Measurements from ENCODE around the gene VSTM2L.

VSTM2L gene

GRCh38 chr20:37934634-37935375, 31.9 kb downstream of the VSTM2L start:
- H3K9me3 ChIP-seq (ENCODE audit: control insufficient read depth, insufficient read depth, low read depth, low read length) = no peaks in the 10 kb centered on the region
- no peak overlapping the region for H3K27ac ChIP-seq (ENCODE audit: low read depth, low read length)
- no peaks in the 10 kb centered on the region; the same call in 1 of the 2 replicates for H3K27me3 ChIP-seq (ENCODE audit: control insufficient read depth, insufficient read depth, low read length)
- no peak overlapping the region for H3K4me3 ChIP-seq (ENCODE audit: low read depth, low read length)
- no peak overlapping the region for H3K9ac ChIP-seq (ENCODE audit: low read length)
- peaks cover 26% of the 10 kb centered on the region for H3K4me1 ChIP-seq (ENCODE audit: control insufficient read depth, insufficient read depth, low read length)
- H3K36me3 ChIP-seq (ENCODE audit: control insufficient read depth, insufficient read depth, low read length) = no peaks in the 10 kb centered on the region

- Histone ChIP-seq H3K9ac (ENCODE audit: low read length) (no peak overlapping the region), H3K36me3 (ENCODE audit: control insufficient read depth, insufficient read depth, low read length) (no peaks in the 10 kb centered on the region), H3K27ac (ENCODE audit: low read depth, low read length) (no peak overlapping the region), H3K27me3 (ENCODE audit: control insufficient read depth, insufficient read depth, low read length) (no peaks in the 10 kb centered on the region), H3K4me1 (ENCODE audit: control insufficient read depth, insufficient read depth, low read length) (peaks cover 24% of the 10 kb centered on the region), H3K4me3 (ENCODE audit: low read depth, low read length) (no peak overlapping the region), H3K9me3 (ENCODE audit: control insufficient read depth, insufficient read depth, low read depth, low read length) (no peaks in the 10 kb centered on the region)
These were observed 32.5 kb downstream of the VSTM2L start for GRCh38 chr20:37935435-37935834.

- H3K9ac ChIP-seq (ENCODE audit: low read length) = no peak overlapping the region
- no peak overlapping the region for H3K4me3 ChIP-seq (ENCODE audit: low read depth, low read length)
- H3K9me3 ChIP-seq (ENCODE audit: control insufficient read depth, insufficient read depth, low read depth, low read length) = no peaks in the 10 kb centered on the region
- no peaks in the 10 kb centered on the region for H3K27me3 ChIP-seq (ENCODE audit: control insufficient read depth, insufficient read depth, low read length)
- H3K4me1 ChIP-seq (ENCODE audit: control insufficient read depth, insufficient read depth, low read length) = peaks cover 20% of the 10 kb centered on the region
- no peaks in the 10 kb centered on the region for H3K36me3 ChIP-seq (ENCODE audit: control insufficient read depth, insufficient read depth, low read length)
- H3K27ac ChIP-seq (ENCODE audit: low read depth, low read length) = no peak overlapping the region
These were observed 33.1 kb downstream of the VSTM2L start for GRCh38 chr20:37936041-37936440.

- no peaks in the 10 kb centered on the region for H3K27me3 ChIP-seq (ENCODE audit: control insufficient read depth, insufficient read depth, low read length)
- no peak overlapping the region for H3K9ac ChIP-seq (ENCODE audit: low read length)
- H3K4me3 ChIP-seq (ENCODE audit: low read depth, low read length) = no peak overlapping the region
- no peaks in the 10 kb centered on the region for H3K36me3 ChIP-seq (ENCODE audit: control insufficient read depth, insufficient read depth, low read length)
- no peak overlapping the region for H3K27ac ChIP-seq (ENCODE audit: low read depth, low read length)
- H3K4me1 ChIP-seq (ENCODE audit: control insufficient read depth, insufficient read depth, low read length) = peaks cover 16% of the 10 kb centered on the region
- no peaks in the 10 kb centered on the region for H3K9me3 ChIP-seq (ENCODE audit: control insufficient read depth, insufficient read depth, low read depth, low read length)
These were observed 33.5 kb downstream of the VSTM2L start for GRCh38 chr20:37936451-37936850.

- Histone ChIP-seq H3K9ac (ENCODE audit: low read length) (no peak overlapping the region), H3K36me3 (ENCODE audit: control insufficient read depth, insufficient read depth, low read length) (no peaks in the 10 kb centered on the region), H3K4me1 (ENCODE audit: control insufficient read depth, insufficient read depth, low read length) (peaks cover 11% of the 10 kb centered on the region), H3K27me3 (ENCODE audit: control insufficient read depth, insufficient read depth, low read length) (no peaks in the 10 kb centered on the region), H3K4me3 (ENCODE audit: low read depth, low read length) (no peak overlapping the region), H3K27ac (ENCODE audit: low read depth, low read length) (no peak overlapping the region), H3K9me3 (ENCODE audit: control insufficient read depth, insufficient read depth, low read depth, low read length) (no peaks in the 10 kb centered on the region)
These were observed 34.8 kb downstream of the VSTM2L start for GRCh38 chr20:37937686-37938085.

- Histone ChIP-seq H3K27me3 (ENCODE audit: control insufficient read depth, insufficient read depth, low read length) (no peaks in the 10 kb centered on the region), H3K4me3 (ENCODE audit: low read depth, low read length) (no peak overlapping the region), H3K9ac (ENCODE audit: low read length) (no peak overlapping the region), H3K4me1 (ENCODE audit: control insufficient read depth, insufficient read depth, low read length) (peaks cover 5% of the 10 kb centered on the region; the same call in 1 of the 2 replicates), H3K27ac (ENCODE audit: low read depth, low read length) (no peak overlapping the region), H3K9me3 (ENCODE audit: control insufficient read depth, insufficient read depth, low read depth, low read length) (no peaks in the 10 kb centered on the region), H3K36me3 (ENCODE audit: control insufficient read depth, insufficient read depth, low read length) (no peaks in the 10 kb centered on the region)
These were observed 35.3 kb downstream of the VSTM2L start for GRCh38 chr20:37938181-37938750.

GRCh38 chr20:37938954-37939353, 36.0 kb downstream of the VSTM2L start:
- Histone ChIP-seq H3K9ac (ENCODE audit: low read length) (no peak overlapping the region), H3K27ac (ENCODE audit: low read depth, low read length) (no peak overlapping the region), H3K36me3 (ENCODE audit: control insufficient read depth, insufficient read depth, low read length) (no peaks in the 10 kb centered on the region), H3K27me3 (ENCODE audit: control insufficient read depth, insufficient read depth, low read length) (no peaks in the 10 kb centered on the region), H3K4me1 (ENCODE audit: control insufficient read depth, insufficient read depth, low read length) (no peaks in the 10 kb centered on the region), H3K4me3 (ENCODE audit: low read depth, low read length) (no peak overlapping the region), H3K9me3 (ENCODE audit: control insufficient read depth, insufficient read depth, low read depth, low read length) (no peaks in the 10 kb centered on the region)

- H3K4me3 ChIP-seq (ENCODE audit: low read depth, low read length) = no peak overlapping the region
- H3K9ac ChIP-seq (ENCODE audit: low read length) = no peak overlapping the region
- no peaks in the 10 kb centered on the region for H3K4me1 ChIP-seq (ENCODE audit: control insufficient read depth, insufficient read depth, low read length)
- no peaks in the 10 kb centered on the region for H3K36me3 ChIP-seq (ENCODE audit: control insufficient read depth, insufficient read depth, low read length)
- H3K9me3 ChIP-seq (ENCODE audit: control insufficient read depth, insufficient read depth, low read depth, low read length) = no peaks in the 10 kb centered on the region
- H3K27ac ChIP-seq (ENCODE audit: low read depth, low read length) = no peak overlapping the region
- no peaks in the 10 kb centered on the region for H3K27me3 ChIP-seq (ENCODE audit: control insufficient read depth, insufficient read depth, low read length)
These were observed 37.0 kb downstream of the VSTM2L start for GRCh38 chr20:37939701-37940560.

GRCh38 chr20:37940858-37941257, 37.9 kb downstream of the VSTM2L start:
- H3K36me3 ChIP-seq (ENCODE audit: control insufficient read depth, insufficient read depth, low read length) = no peaks in the 10 kb centered on the region
- H3K4me1 ChIP-seq (ENCODE audit: control insufficient read depth, insufficient read depth, low read length) = no peaks in the 10 kb centered on the region
- no peaks in the 10 kb centered on the region for H3K27me3 ChIP-seq (ENCODE audit: control insufficient read depth, insufficient read depth, low read length)
- no peaks in the 10 kb centered on the region for H3K9me3 ChIP-seq (ENCODE audit: control insufficient read depth, insufficient read depth, low read depth, low read length)
- H3K4me3 ChIP-seq (ENCODE audit: low read depth, low read length) = no peak overlapping the region
- H3K27ac ChIP-seq (ENCODE audit: low read depth, low read length) = no peak overlapping the region
- no peak overlapping the region for H3K9ac ChIP-seq (ENCODE audit: low read length)

- Histone ChIP-seq H3K9me3 (ENCODE audit: control insufficient read depth, insufficient read depth, low read depth, low read length) (no peaks in the 10 kb centered on the region), H3K9ac (ENCODE audit: low read length) (no peak overlapping the region), H3K4me3 (ENCODE audit: low read depth, low read length) (no peak overlapping the region), H3K4me1 (ENCODE audit: control insufficient read depth, insufficient read depth, low read length) (no peaks in the 10 kb centered on the region), H3K36me3 (ENCODE audit: control insufficient read depth, insufficient read depth, low read length) (no peaks in the 10 kb centered on the region), H3K27me3 (ENCODE audit: control insufficient read depth, insufficient read depth, low read length) (no peaks in the 10 kb centered on the region), H3K27ac (ENCODE audit: low read depth, low read length) (no peak overlapping the region)
These were observed 38.4 kb downstream of the VSTM2L start for GRCh38 chr20:37941332-37941731.

GRCh38 chr20:37941992-37942391, 39.1 kb downstream of the VSTM2L start:
- no peaks in the 10 kb centered on the region for H3K4me1 ChIP-seq (ENCODE audit: control insufficient read depth, insufficient read depth, low read length)
- H3K27ac ChIP-seq (ENCODE audit: low read depth, low read length) = no peak overlapping the region
- H3K9ac ChIP-seq (ENCODE audit: low read length) = no peak overlapping the region
- H3K27me3 ChIP-seq (ENCODE audit: control insufficient read depth, insufficient read depth, low read length) = no peaks in the 10 kb centered on the region
- H3K9me3 ChIP-seq (ENCODE audit: control insufficient read depth, insufficient read depth, low read depth, low read length) = no peaks in the 10 kb centered on the region
- no peaks in the 10 kb centered on the region for H3K36me3 ChIP-seq (ENCODE audit: control insufficient read depth, insufficient read depth, low read length)
- H3K4me3 ChIP-seq (ENCODE audit: low read depth, low read length) = no peak overlapping the region
